Measurements from ENCODE around the gene IFT27. TPM values are rescaled to one million over a fixed set of nuclear protein-coding genes. Genes with fewer than 3 reads are reported as not detected.
"Not testable (repeated sequence)": the region's sequence is repeated elsewhere in the genome, so short reads cannot be mapped to it uniquely, and the experiment has no call there.

The IFT27 gene
- total RNA-seq, 2 experiments from 2014 or later = 30.3 to 33.7 TPM

DNA sequence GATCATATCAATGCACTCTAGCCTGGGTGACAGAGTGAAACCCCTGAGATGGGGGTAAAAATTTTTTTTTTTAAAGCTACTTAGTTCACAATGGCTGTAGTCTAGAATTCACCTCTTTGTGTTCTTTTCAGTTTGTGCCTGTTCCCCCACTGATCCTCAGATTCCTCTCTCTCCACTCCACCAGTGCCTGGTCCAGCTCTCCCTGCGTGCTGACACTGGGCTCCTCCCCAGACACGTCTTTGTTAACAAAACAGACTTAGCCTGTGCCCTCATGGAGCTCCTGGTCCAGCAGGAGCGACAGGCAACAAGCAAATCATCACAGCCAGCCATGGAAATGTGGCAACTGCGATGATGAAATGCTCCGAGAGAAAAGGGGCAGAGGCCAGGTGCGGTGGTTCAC, 34.0 kb downstream of the IFT27 start:
- H3K27ac Mint-ChIP-seq = no peak overlapping the region
- no peak overlapping the region for H3K4me3 Mint-ChIP-seq
- H3K36me3 Mint-ChIP-seq = no peaks in the 10 kb centered on the region
- ATAC-seq (no peak), DNase-seq (no peak)
- no peaks in the 10 kb centered on the region for H3K4me1 Mint-ChIP-seq
- peaks cover 9% of the 10 kb centered on the region for H3K27me3 Mint-ChIP-seq
- H3K9me3 Mint-ChIP-seq (ENCODE audit: low read depth) = no peaks in the 10 kb centered on the region
- CTCF ChIA-PET = interaction anchor here (0.8 to 1.3 kb wide), 2 partner anchors 15 to 114 kb away, joined by 3 to 7 read pairs; no protein-coding TSS in a partner anchor

DNA sequence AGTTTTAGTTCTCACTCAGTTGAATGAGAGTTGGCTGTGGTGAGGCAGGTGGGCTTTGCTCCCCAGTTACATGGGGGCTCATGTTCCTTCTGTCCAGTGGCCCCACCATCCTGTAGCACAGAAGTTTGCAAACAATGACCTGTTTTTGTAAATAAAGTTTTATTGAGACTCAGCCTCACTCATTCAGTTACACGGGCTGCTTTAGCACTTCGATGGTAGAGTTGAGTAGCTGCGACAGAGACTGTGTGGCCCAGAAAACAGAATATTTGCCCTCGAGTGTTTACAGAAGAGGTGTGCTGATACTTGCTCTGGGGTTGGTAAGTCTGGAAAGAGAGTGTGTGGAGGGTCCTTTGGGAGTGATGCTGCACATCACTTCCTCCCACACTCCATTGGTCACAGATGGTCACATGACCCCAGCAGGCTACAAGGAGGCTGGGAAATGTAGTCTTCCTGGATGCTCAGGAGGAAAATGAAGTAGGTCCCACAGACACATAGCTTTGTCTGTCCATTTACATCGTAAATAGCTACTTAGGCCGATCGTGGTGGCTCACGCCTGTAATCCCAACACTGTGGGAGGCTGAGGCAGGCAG, 34.6 kb downstream of the IFT27 start:
- H3K4me3 Mint-ChIP-seq = no peak overlapping the region
- DNase-seq = no peak
- H3K4me1 Mint-ChIP-seq = no peaks in the 10 kb centered on the region
- no peak for ATAC-seq
- H3K36me3 Mint-ChIP-seq = no peaks in the 10 kb centered on the region
- no peak overlapping the region for H3K27ac Mint-ChIP-seq
- H3K27me3 Mint-ChIP-seq = peaks cover 12% of the 10 kb centered on the region
- CTCF ChIA-PET = interaction anchor here (0.8 to 1.3 kb wide), 2 partner anchors 15 to 115 kb away, joined by 3 to 7 read pairs; no protein-coding TSS in a partner anchor
- no peaks in the 10 kb centered on the region for H3K9me3 Mint-ChIP-seq (ENCODE audit: low read depth)

DNA sequence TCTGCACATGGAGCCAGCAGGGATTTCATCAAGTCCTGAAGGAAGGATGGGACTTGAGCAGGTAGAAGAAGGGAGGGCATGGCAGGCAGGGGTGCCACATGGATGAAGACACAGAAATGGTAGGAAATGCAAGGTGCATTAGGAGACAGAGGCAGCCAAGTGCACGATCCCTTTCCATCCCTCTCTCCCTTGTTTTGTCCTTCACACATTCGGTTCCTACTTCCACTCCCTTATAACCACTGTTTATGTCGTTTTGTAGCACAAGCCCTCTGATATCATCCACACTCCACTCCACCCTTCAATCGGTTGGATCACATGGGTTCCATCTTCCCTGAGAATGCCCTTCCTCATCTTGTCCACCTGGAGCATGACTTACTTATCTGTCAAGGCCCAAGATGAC, 35.2 kb downstream of the IFT27 start:
- DNase-seq (no peak), ATAC-seq (no peak)
- Mint-ChIP-seq H3K4me1 (no peaks in the 10 kb centered on the region), H3K27ac (no peak overlapping the region), H3K36me3 (no peaks in the 10 kb centered on the region), H3K9me3 (ENCODE audit: low read depth) (no peaks in the 10 kb centered on the region), H3K27me3 (peaks cover 14% of the 10 kb centered on the region), H3K4me3 (no peak overlapping the region)
- CTCF ChIA-PET = interaction anchor here (1.3 kb wide), 1 partner anchor 115 kb away, joined by 3 read pairs; no protein-coding TSS in a partner anchor

DNA sequence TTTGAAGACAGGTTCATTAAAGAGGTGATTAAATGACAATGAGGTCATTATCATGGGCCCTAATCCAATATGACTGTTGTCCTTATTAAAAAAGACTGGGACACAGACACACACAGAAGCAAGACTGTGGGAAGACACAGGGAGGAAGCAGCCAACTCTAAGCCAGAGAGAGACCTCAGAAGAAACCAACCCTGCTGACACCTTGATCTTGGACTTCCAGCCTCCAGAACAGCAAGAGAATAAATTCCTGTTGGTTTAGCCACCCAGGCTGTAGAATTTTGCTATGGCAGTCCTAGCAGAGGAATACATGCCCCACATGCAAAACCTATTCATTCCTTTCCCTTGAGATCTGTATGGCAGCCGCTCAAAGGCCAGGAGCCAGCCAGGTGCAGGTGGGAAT, 36.7 kb downstream of the IFT27 start:
- Mint-ChIP-seq H3K27ac (no peak overlapping the region), H3K27me3 (peaks cover 16% of the 10 kb centered on the region), H3K4me1 (no peaks in the 10 kb centered on the region), H3K9me3 (ENCODE audit: low read depth) (no peaks in the 10 kb centered on the region), H3K4me3 (no peak overlapping the region), H3K36me3 (no peaks in the 10 kb centered on the region)
- CTCF ChIA-PET = no interaction called here
- DNase-seq (no peak), ATAC-seq (no peak)

DNA sequence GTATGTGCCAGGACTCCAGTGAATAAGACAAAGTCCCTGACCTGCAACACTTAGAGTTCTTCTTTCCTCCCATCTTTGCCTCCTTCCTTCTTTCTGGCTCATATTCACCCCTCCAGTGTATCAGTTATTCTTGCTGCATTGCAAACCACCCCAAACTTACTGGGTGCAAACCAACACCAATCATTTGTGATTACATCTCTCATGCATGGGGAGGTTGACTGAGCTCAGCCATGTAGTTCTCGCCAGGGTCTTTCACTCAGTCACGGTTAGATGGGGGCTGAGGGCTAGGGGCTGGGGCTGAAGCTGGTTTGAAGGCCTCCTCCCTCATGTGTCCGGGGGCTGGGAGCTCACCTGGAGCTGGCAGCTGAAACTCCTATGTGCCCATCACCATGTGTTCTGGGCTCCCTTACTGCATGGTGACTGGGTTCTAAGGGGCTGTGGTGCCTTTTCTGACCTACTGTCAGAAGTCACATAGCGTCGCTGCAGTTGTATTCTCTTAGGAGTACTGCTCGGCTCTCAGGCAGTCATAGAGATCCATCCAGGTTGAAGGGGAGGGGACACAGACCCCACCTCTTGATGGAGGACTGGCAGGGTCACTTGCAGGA, 37.4 kb downstream of the IFT27 start:
- Mint-ChIP-seq H3K27me3 (peaks cover 21% of the 10 kb centered on the region), H3K9me3 (ENCODE audit: low read depth) (no peaks in the 10 kb centered on the region), H3K36me3 (no peaks in the 10 kb centered on the region), H3K27ac (no peak overlapping the region), H3K4me3 (no peak overlapping the region), H3K4me1 (no peaks in the 10 kb centered on the region)
- ATAC-seq = no peak
- no peak for DNase-seq
- CTCF ChIA-PET = no interaction called here

DNA sequence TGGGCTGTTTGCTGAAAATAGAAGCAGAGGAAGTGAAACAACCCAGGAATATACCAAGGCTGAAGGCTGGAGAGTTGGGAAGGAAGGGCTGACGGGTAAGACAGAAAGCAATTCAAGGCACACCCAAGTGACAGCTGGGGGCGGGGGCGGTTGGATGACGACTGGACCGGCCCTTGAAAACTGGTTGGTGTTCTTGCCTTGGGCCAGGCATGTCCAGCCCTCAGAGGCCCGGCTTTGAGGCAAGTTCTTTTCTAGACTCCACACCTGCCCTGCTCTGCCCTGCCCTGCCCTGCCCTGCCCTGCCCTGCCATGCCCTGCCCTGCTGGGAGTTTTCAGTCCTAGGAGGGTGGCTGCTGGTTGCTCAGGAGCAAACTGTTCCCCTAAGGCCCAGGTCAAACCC, 38.1 kb downstream of the IFT27 start:
- DNase-seq = no peak
- Mint-ChIP-seq H3K27ac (no peak overlapping the region), H3K4me1 (no peaks in the 10 kb centered on the region), H3K4me3 (no peak overlapping the region), H3K27me3 (peaks cover 23% of the 10 kb centered on the region), H3K36me3 (no peaks in the 10 kb centered on the region), H3K9me3 (ENCODE audit: low read depth) (no peaks in the 10 kb centered on the region)
- CTCF ChIA-PET = no interaction called here
- ATAC-seq = no peak

DNA sequence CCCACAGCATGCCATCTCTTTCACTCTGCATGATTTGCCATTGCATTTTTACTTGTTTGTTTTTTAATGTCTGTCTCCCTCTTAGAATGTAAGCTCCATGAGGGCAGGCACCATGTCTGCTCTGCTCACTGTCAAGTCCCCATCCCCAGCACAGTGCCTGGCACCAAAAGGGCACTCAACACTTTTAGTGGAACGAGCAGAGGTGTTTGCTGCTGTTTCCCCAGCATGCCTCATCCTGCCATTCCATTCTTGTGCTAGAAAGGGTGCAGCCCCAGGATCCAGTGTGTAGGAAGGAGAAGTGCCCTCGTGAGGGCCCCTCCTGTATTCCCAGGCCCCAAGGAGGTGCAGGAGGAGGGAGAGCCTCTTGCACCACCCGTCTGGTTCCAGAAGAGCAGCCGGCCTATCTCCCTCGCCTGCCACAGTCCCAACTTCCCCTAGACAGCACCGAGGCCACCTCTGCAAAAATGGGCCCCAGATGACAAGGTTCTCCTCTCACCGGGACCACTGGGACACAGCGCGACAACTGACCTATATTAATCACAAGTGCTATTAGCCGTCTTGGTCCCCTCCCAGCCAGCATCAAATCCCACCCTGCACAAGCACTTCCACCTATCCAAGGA, 39.1 kb downstream of the IFT27 start:
- Mint-ChIP-seq H3K27ac (no peak overlapping the region), H3K27me3 (peaks cover 28% of the 10 kb centered on the region), H3K36me3 (no peaks in the 10 kb centered on the region), H3K4me3 (no peak overlapping the region), H3K4me1 (no peaks in the 10 kb centered on the region), H3K9me3 (ENCODE audit: low read depth) (no peaks in the 10 kb centered on the region)
- CTCF ChIA-PET = no interaction called here
- DNase-seq = no peak
- no peak for ATAC-seq

DNA sequence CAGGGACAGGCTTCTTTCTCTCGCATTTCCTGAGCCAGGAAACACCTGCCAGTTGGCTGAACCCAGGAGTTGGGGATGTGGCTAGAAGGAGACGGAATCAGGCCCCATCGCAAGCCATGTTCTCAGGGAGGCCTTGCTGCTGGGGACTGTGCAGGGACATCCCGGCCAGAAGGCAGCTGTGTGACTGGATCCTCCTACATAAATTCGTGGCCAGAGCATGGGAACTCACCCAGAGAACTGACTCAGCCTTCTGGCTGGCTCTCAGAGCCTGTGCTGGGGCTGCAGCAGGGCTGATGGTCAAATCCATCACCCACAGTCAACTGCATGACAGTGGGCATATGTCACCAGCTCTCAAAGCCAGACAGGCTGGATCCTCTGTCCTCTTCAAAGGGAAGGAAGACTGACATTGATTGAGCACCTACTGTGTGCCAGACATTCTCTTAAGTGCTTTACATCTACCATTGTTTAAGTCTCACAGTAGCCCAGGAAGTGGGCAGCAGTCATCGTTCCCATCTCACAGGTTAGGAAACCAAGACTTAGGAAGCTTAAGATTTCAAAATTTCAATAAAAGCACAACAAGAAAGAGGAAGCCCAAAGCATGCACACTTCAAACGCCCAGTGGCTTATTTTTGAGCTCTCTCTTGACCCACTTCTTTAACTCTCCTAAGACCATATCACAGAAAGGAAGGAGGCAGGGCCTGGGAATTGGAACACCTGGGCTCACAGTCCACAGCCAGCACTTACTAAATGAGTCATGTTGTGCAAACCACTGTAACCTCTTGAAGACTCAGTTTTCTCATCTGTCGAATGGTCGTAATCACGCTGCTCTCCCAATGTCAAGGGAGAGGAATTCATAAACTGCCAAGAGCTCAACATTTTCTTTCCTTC, 41.5 kb downstream of the IFT27 start:
- CTCF ChIA-PET = interaction anchor here (1.1 kb wide), 1 partner anchor 10 kb away, joined by 4 read pairs; no protein-coding TSS in a partner anchor
- H3K27me3 Mint-ChIP-seq = peaks cover 24% of the 10 kb centered on the region
- no peak overlapping the region for H3K27ac Mint-ChIP-seq
- no peaks in the 10 kb centered on the region for H3K4me1 Mint-ChIP-seq
- DNase-seq (no peak), ATAC-seq (no peak)
- no peaks in the 10 kb centered on the region for H3K9me3 Mint-ChIP-seq (ENCODE audit: low read depth)
- H3K36me3 Mint-ChIP-seq = no peaks in the 10 kb centered on the region
- no peak overlapping the region for H3K4me3 Mint-ChIP-seq

DNA sequence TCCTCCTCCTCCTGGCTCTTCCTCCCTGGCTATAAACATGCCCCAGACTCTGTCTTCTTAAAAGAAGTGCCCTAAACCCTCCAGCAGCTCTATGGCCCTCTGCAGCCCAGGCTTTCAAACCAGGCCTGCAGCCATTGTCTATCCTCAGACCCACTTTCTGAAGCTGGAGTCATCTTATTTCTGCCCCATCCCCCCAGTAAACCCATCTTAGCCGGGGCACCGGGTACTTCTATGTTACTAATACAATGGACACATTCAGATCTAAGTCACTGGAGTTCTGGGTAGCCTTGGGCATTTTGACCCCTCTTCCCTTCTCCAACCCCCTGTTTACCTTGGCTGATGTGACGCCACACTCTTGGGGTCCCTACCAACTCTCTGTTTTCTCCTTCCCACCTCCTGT, 42.6 kb downstream of the IFT27 start:
- Mint-ChIP-seq H3K27ac (no peak overlapping the region), H3K36me3 (no peaks in the 10 kb centered on the region), H3K4me3 (no peak overlapping the region), H3K9me3 (ENCODE audit: low read depth) (no peaks in the 10 kb centered on the region), H3K4me1 (no peaks in the 10 kb centered on the region), H3K27me3 (peaks cover 22% of the 10 kb centered on the region)
- ATAC-seq = no peak
- DNase-seq = no peak
- CTCF ChIA-PET = no interaction called here

DNA sequence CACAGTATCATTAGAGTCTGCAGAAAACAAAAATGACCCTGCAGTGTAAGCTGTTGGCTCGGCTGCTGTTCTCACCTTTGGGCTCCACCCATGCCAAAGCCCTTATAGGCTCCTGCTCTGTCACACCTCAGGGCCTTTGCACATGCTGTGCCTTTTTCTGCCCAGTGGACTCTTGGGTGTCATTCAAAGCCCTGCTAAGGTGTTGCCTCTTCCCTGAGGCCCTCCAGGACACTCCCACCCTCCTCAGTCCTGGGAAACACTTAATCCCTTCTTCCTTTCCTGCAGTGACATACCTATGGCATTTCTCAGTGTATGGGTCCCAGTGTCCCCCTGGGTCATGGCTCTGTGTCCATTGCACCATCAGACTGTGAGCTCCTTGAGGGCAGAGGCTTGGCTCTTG, 43.3 kb downstream of the IFT27 start:
- DNase-seq (no peak), ATAC-seq (no peak)
- Mint-ChIP-seq H3K36me3 (no peaks in the 10 kb centered on the region), H3K4me3 (no peak overlapping the region), H3K27me3 (peaks cover 22% of the 10 kb centered on the region), H3K9me3 (ENCODE audit: low read depth) (no peaks in the 10 kb centered on the region), H3K27ac (no peak overlapping the region), H3K4me1 (no peaks in the 10 kb centered on the region)
- CTCF ChIA-PET = no interaction called here

DNA sequence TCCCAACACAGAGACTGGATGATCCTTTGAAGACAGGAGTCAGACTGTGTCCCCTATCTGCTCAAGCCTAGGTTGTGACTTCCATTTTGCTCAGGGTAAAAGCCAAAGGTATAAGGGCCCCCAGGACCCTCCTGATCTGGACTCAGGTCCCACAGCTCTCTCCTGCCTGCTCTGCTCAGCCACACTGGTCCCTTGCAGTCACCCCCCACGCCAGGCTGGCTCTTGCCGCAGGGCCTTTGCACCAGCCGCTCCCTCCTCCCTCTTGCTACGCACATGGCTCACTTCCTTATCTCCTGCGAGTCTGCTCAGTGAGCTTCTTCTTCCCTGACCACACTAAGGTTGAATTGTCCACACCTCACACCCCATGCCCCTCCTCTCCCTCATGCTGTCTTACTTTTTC, 44.0 kb downstream of the IFT27 start:
- DNase-seq (no peak), ATAC-seq (no peak)
- Mint-ChIP-seq H3K9me3 (ENCODE audit: low read depth) (no peaks in the 10 kb centered on the region), H3K4me1 (no peaks in the 10 kb centered on the region), H3K4me3 (no peak overlapping the region), H3K36me3 (no peaks in the 10 kb centered on the region), H3K27ac (no peak overlapping the region), H3K27me3 (peaks cover 25% of the 10 kb centered on the region)
- CTCF ChIA-PET = no interaction called here

DNA sequence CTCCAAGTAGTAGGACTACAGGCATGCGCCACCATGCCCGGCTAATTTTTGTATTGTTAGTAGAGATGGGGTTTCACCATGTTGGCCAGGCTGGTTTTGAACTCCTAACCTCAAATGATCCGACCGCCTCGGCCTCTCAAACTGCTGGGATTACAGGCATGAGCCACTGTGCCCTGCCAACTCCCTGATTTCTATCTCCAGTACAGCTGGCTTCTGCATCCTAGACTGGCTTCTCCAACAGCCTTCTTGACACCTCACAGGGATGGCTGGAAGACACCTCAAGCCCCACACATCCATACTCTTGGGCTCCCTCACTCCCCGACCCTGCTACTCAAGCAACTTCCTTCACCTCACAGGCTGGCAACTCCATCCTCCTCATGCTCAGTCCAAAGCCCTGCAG, 44.6 kb downstream of the IFT27 start:
- DNase-seq; H3K9me3 Mint-ChIP-seq (ENCODE audit: low read depth); H3K4me1 Mint-ChIP-seq; H3K4me3 Mint-ChIP-seq; H3K36me3 Mint-ChIP-seq; CTCF ChIA-PET; H3K27ac Mint-ChIP-seq; ATAC-seq: not testable (repeated sequence)
- H3K27me3 Mint-ChIP-seq = peaks cover 23% of the 10 kb centered on the region

DNA sequence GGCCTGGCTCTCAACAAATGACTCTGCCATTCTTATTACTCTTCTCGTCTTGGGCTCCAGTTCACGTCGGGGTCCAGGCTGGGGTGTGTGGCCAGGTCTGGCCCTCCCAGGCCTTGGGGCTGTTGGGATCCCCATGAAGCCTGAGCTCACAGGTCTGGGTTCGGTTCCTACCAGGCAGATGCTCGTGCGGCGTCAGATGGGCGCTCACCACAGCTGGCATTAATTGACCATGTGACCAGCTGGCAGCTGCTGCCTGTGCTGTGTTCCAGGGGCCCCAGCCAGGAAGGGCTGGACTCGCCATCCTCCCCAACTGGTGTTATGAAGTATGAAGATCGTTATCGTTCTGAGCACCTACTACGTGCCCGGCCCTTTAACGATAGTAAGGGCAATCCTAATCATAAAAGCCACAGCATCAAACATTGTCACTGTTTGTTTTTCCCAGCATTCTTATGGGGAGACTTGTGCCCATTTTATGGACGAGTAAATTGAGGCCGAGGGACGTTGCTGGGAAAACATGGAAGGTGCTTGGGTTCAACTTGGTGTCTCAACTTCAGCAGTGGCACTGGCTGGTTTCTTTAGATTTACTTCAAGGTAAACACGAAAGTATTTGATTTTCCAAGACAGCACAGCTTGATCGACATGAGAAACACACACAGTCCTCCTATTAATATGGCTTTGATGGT, 45.6 kb downstream of the IFT27 start:
- Mint-ChIP-seq H3K27me3 (peaks cover 22% of the 10 kb centered on the region), H3K9me3 (ENCODE audit: low read depth) (no peaks in the 10 kb centered on the region), H3K36me3 (no peaks in the 10 kb centered on the region), H3K27ac (no peak overlapping the region), H3K4me3 (no peak overlapping the region), H3K4me1 (no peaks in the 10 kb centered on the region)
- ATAC-seq (no peak), DNase-seq (no peak)
- CTCF ChIA-PET = no interaction called here

All from activated CD8-positive, alpha-beta memory T cell treated with anti-CD3 and anti-CD28 coated beads, Interleukin-2, amount 10 ng/mL, durations not matched to agents 7 days and 5 days (primary cell).